Transverse colon (tissue), 4 donors: ENCODE measurements around the gene KCNJ5. TPM values are rescaled to one million over a fixed set of nuclear protein-coding genes. Genes with fewer than 3 reads are reported as not detected.

ENCODE experiments used
- DNase-seq: peaks from one replicate; pipeline ENCODE4 v3.0.0-alpha.2; 2019
- H3K27ac ChIP-seq, 4 donors: fragments of 200-600 bp; sonication (generic); 2 replicates each; pipeline ENCODE4 v1.5.1; 2016 to 2018; ENCODE audit warnings: inconsistent platforms in 4 of 4
- H3K27me3 ChIP-seq: fragments of 200-600 bp; sonication (generic); 2 replicates; pipeline ENCODE4 v1.5.1; 2017; ENCODE audit warnings: inconsistent platforms
- H3K36me3 ChIP-seq, 4 donors: fragments of 200-600 bp; sonication (generic); 2 replicates each; pipeline ENCODE4 v1.5.1; 2017 to 2019; ENCODE audit warnings: inconsistent platforms in 4 of 4
- H3K4me1 ChIP-seq, 4 donors: fragments of 200-600 bp; sonication (generic); 2 replicates each; pipeline ENCODE4 v1.5.1; 2017 to 2020; ENCODE audit warnings: inconsistent platforms in 4 of 4
- H3K4me3 ChIP-seq, 4 donors: fragments of 200-600 bp; sonication (generic); 1 replicate in 1 of 4; 2 replicates in 3 of 4; pipeline versions ENCODE4 v1.5.1 to v1.6.1; 2017 to 2019; ENCODE audit warnings: inconsistent platforms in 4 of 4
- H3K9me3 ChIP-seq, 2 donors: fragments of 200-600 bp; sonication (generic); 2 replicates each; pipeline ENCODE4 v1.5.1; 2017 to 2019; ENCODE audit warnings: inconsistent platforms in 2 of 2
- EP300 ChIP-seq: sonication (generic); formaldehyde crosslinking; IDR thresholded peaks from one replicate; pipeline ENCODE4 v1.6.1; 2017; ENCODE audit warnings: antibody characterized with exemption, low read depth
- POLR2A ChIP-seq: fragments of 450-650 bp; IDR thresholded peaks from one replicate; pipeline ENCODE4 v1.6.1; 2016; ENCODE audit warnings: antibody characterized with exemption, mild to moderate bottlenecking, moderate library complexity
- POLR2AphosphoS5 ChIP-seq, 3 donors: sonication (generic); formaldehyde crosslinking; IDR thresholded peaks; one replicate each; pipeline ENCODE4 v1.6.1; 2016; ENCODE audit warnings: antibody characterized with exemption in 3 of 3
- WGBS, 2 donors: methylation state at CpG; one replicate each; pipeline ENCODE4 v1.1.5; 2018; ENCODE audit warnings: low coverage in 1 of 2; 5-methylcytosine and 5-hydroxymethylcytosine counted together
- in situ Hi-C, 4 donors: fragments of 200-750 bp; cut with MboI; loops; one replicate each; pipeline versions ENCODE4 v1.15.0 to v1.15.1; 2017; ENCODE audit warnings: low sequenced_read_pairs in 3 of 4, low pct_ligation_motif_present in 1 of 4, low pct_unique_long_range_greater_than_20kb in 1 of 4
- intact Hi-C: fragments of 100-400 bp; cut with DNase I; formaldehyde crosslinking; loops from one replicate; pipeline ENCODE4 v1.15.1; 2023; ENCODE audit warnings: low total_unique reads
- total RNA-seq, 4 donors: library from RNA; depleted of rRNA; stranded (reverse); fragments of >200 nt; gene quantifications; one replicate each; pipeline ENCODE4 v1.1.0, GENCODE V29; 2016
- TF ChIP-seq, protein P1 (sequence below), 5 experiments: fragments of 200-600 bp in 3 of 5; fragments of 450-650 bp in 2 of 5; sonication (generic) in 3 of 5; IDR thresholded peaks; 1 replicate in 2 of 5; 2 replicates in 3 of 5; pipeline ENCODE4 v1.5.1; 2016 to 2017; ENCODE audit warnings: antibody characterized with exemption in 5 of 5, inconsistent platforms in 3 of 5, mild to moderate bottlenecking in 2 of 5, moderate library complexity in 1 of 5

The KCNJ5 gene
- total RNA-seq, 4 donors from 2014 or later = 0.14 to 17.1 (median 7.4) TPM

DNA sequence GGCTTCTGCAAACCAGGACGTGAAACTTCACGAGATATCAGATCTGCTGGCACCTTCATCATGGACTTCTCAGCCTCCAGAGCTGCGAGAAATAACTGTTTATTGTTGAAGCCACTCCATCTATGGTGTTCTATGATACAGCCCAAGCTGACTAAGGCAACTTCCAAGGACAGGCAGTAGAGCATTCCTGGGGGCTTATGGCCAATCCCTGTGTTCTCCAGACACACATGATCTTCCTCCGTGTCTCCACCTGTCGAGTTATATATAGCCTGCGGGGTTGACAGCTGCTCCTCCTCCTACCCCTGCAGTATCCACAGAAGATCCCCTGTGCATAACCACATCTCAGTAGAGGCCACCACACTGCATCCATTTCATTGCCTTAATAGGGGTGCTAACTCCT is 40.5 kb downstream of the KCNJ5 start:
- H3K36me3 ChIP-seq = no peaks in the 10 kb centered on the region
- TF ChIP-seq EP300 (no peak), POLR2AphosphoS5 (IDR thresholded peaks at IDR 0.05) (no peak), POLR2A (no peak)
- TF ChIP-seq, protein P1, sequence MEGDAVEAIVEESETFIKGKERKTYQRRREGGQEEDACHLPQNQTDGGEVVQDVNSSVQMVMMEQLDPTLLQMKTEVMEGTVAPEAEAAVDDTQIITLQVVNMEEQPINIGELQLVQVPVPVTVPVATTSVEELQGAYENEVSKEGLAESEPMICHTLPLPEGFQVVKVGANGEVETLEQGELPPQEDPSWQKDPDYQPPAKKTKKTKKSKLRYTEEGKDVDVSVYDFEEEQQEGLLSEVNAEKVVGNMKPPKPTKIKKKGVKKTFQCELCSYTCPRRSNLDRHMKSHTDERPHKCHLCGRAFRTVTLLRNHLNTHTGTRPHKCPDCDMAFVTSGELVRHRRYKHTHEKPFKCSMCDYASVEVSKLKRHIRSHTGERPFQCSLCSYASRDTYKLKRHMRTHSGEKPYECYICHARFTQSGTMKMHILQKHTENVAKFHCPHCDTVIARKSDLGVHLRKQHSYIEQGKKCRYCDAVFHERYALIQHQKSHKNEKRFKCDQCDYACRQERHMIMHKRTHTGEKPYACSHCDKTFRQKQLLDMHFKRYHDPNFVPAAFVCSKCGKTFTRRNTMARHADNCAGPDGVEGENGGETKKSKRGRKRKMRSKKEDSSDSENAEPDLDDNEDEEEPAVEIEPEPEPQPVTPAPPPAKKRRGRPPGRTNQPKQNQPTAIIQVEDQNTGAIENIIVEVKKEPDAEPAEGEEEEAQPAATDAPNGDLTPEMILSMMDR (IDR thresholded peaks at IDR 0.05) = no peak
- no peaks in the 10 kb centered on the region for H3K27me3 ChIP-seq
- no peaks in the 10 kb centered on the region for H3K9me3 ChIP-seq
- intact Hi-C loops = no loop called here
- H3K4me3 ChIP-seq = no peak overlapping the region
- WGBS, 2 donors = 73 to 90% methylated on average over 3 to 6 of the region's 6 CpGs
- no peak for DNase-seq
- in situ Hi-C loops = no loop called here
- no peak overlapping the region for H3K27ac ChIP-seq
- no peaks in the 10 kb centered on the region for H3K4me1 ChIP-seq

DNA sequence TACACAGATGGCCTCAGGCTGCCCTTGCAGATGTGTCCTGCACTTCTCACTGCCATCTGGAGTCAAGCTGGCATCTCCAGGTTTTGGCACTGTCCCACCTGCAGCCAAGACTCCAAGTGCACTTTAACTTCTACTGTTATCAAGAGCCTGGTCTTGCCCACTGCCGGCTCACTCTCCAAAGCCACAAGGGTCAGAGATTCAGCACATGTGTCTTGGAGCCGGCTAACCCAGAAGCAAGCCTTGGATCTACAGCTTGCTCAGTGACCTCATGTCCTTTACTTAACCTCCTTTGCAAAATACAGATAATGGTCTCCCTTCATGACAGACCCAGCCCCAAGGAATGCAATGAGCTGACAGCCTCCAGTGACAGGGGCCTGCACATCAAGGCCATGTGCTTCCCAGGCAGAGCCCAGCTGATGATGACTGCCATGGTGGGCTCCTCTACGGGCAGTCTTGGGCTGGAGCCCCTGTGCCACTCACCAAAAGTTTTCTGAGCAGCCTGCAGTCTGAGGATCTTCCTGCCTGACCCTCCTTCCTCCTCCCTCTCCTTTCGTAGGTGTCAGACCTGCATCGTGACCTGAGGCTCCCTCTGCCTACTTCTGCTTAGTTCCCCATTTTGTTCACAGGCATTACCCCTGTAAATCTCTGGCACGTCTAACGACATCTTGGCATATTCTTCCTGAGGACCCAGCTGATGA is 42.5 kb downstream of the KCNJ5 start:
- in situ Hi-C loops = no loop called here
- H3K4me3 ChIP-seq = no peak overlapping the region
- DNase-seq = no peak
- H3K4me1 ChIP-seq = no peaks in the 10 kb centered on the region
- H3K27me3 ChIP-seq = no peaks in the 10 kb centered on the region
- 87 to 93% methylated on average over 4 to 7 of the region's 7 CpGs for WGBS, 2 donors
- no peaks in the 10 kb centered on the region for H3K9me3 ChIP-seq
- H3K27ac ChIP-seq = no peak overlapping the region
- no peaks in the 10 kb centered on the region for H3K36me3 ChIP-seq
- TF ChIP-seq, protein P1 (IDR thresholded peaks at IDR 0.05) = no peak
- TF ChIP-seq EP300 = no peak
- no peak for TF ChIP-seq POLR2AphosphoS5 (IDR thresholded peaks at IDR 0.05)
- TF ChIP-seq POLR2A = no peak
- intact Hi-C loops = no loop called here

DNA sequence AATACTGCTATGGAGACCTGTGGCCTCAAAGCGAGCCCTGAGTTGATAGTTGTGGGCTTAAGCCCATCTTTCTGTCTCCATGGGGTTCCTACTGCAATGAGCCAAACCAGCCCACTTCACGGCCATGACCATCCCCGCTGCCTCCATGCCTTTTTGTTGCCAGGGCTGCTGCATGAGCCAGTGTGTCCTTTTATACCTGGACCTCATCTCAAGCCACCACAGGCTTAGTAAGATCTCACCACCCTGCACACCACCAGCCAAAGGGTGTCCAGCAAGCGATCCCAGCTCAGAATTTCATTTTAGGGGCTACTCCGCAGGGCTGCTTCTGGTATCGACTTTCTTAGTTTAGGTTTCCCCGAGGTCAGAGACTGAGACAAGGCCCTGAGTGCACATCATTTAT is 43.2 kb downstream of the KCNJ5 start:
- no peak overlapping the region for H3K4me3 ChIP-seq
- intact Hi-C loops (no loop called here), in situ Hi-C loops (no loop called here)
- no peak for DNase-seq
- no peaks in the 10 kb centered on the region for H3K27me3 ChIP-seq
- TF ChIP-seq, protein P1 (IDR thresholded peaks at IDR 0.05) = no peak
- TF ChIP-seq POLR2AphosphoS5 (IDR thresholded peaks at IDR 0.05) = no peak
- TF ChIP-seq EP300 = no peak
- no peak for TF ChIP-seq POLR2A
- H3K36me3 ChIP-seq = no peaks in the 10 kb centered on the region
- H3K27ac ChIP-seq = no peak overlapping the region
- no peaks in the 10 kb centered on the region for H3K9me3 ChIP-seq
- H3K4me1 ChIP-seq = no peaks in the 10 kb centered on the region
- 92% methylated on average over 7 of the region's 7 CpGs; no CpG with 5 or more reads in 1 of the 2 donors for WGBS, 2 donors

DNA sequence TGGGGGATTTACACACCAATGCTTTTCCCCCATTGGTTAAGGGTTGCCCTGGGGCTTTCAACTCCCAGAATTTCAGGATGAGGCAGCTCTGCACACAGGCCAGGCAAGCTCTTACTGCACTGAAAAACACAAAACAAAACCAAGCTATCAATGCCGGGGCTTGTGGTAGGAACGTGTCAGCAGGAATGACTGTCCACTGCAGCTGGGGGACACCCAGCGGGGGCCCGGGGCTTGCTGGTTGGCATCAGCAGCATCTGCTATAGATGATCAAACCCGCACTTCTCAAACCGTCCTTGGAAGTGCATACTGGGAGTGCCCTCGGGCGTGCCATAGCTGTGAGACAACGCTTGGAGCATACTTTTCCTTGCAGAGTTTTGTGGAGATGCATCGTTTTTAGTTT is 43.8 kb downstream of the KCNJ5 start:
- intact Hi-C loops (no loop called here), in situ Hi-C loops (no loop called here)
- no peak for DNase-seq
- no peaks in the 10 kb centered on the region for H3K27me3 ChIP-seq
- no peak overlapping the region for H3K4me3 ChIP-seq
- WGBS, 2 donors = 91 to 95% methylated on average over 4 to 10 of the region's 10 CpGs
- no peaks in the 10 kb centered on the region for H3K9me3 ChIP-seq
- TF ChIP-seq POLR2AphosphoS5 (IDR thresholded peaks at IDR 0.05) (no peak), EP300 (no peak), POLR2A (no peak)
- TF ChIP-seq, protein P1 (IDR thresholded peaks at IDR 0.05) = no peak
- H3K27ac ChIP-seq = no peak overlapping the region
- H3K4me1 ChIP-seq = no peaks in the 10 kb centered on the region
- no peaks in the 10 kb centered on the region for H3K36me3 ChIP-seq
